Measurements from ENCODE around the gene MCF2L2. TPM values are rescaled to one million over a fixed set of nuclear protein-coding genes. Genes with fewer than 3 reads are reported as not detected.

MCF2L2 gene
- total RNA-seq, 1 donor from 2014 or later: 0.43 TPM

- Mint-ChIP-seq H3K4me3 (ENCODE audit: low read depth) (no peak overlapping the region), H3K27me3 (no peaks in the 10 kb centered on the region), H3K4me1 (ENCODE audit: low read depth) (peaks cover 6% of the 10 kb centered on the region), H3K36me3 (ENCODE audit: insufficient read depth) (peaks cover 8% of the 10 kb centered on the region), H3K9me3 (ENCODE audit: low read depth) (no peaks in the 10 kb centered on the region), H3K27ac (no peak overlapping the region)
- TF ChIP-seq, protein P1, sequence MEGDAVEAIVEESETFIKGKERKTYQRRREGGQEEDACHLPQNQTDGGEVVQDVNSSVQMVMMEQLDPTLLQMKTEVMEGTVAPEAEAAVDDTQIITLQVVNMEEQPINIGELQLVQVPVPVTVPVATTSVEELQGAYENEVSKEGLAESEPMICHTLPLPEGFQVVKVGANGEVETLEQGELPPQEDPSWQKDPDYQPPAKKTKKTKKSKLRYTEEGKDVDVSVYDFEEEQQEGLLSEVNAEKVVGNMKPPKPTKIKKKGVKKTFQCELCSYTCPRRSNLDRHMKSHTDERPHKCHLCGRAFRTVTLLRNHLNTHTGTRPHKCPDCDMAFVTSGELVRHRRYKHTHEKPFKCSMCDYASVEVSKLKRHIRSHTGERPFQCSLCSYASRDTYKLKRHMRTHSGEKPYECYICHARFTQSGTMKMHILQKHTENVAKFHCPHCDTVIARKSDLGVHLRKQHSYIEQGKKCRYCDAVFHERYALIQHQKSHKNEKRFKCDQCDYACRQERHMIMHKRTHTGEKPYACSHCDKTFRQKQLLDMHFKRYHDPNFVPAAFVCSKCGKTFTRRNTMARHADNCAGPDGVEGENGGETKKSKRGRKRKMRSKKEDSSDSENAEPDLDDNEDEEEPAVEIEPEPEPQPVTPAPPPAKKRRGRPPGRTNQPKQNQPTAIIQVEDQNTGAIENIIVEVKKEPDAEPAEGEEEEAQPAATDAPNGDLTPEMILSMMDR (IDR thresholded peaks at IDR 0.05; ENCODE audit: unreplicated experiment): no peak
- no peak for DNase-seq (ENCODE audit: low spot score, unreplicated experiment)
These were observed 136.9 kb downstream of the MCF2L2 start for GRCh38 chr3:183291497-183292031.

DNA sequence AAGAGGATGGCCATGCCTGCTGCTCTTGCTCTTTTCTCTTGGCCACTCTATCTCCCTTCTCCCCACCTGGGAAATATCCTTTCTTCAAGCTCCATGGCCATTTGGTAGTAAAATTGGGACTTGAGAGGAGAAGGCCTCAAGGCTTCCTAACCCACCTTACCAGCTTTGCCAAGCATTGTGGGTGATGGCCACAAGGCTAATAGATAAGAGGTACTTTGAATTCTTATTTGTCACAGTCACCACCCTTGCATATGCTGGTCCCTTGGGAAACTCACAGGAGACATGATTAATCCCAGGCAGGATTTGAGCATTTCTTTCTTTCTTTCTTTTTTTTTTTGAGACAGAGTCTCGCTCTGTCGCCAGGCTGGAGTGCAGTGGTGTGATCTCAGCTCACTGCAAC lies 138.2 kb downstream of the MCF2L2 start:
- peaks cover 3% of the 10 kb centered on the region for H3K36me3 Mint-ChIP-seq (ENCODE audit: insufficient read depth)
- TF ChIP-seq, protein P1 (IDR thresholded peaks at IDR 0.05; ENCODE audit: unreplicated experiment): no peak
- no peak overlapping the region for H3K4me3 Mint-ChIP-seq (ENCODE audit: low read depth)

DNA sequence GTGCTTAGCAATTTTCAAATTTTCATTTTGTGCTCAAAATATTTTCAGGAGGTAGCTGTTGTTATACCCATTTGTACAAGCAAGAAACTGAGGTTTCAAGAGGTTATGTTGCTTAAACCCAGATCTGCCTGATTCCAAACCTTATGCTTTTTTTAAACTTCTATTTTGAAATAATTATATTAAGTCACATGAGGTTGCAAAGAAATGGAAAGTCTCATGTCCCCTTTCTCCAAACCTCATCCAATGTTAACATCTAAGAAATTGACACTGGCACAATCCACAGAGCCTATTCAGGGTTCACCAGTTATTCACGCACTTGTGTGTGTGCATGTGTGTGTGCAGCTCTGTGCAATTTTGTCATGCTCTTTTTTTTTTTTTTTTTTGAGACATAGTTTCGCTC lies 140.3 kb downstream of the MCF2L2 start:
- DNase-seq (ENCODE audit: low spot score, unreplicated experiment): no peak
- TF ChIP-seq, protein P1 (IDR thresholded peaks at IDR 0.05; ENCODE audit: unreplicated experiment): no peak
- H3K27me3 Mint-ChIP-seq: no peaks in the 10 kb centered on the region
- no peaks in the 10 kb centered on the region for H3K9me3 Mint-ChIP-seq (ENCODE audit: low read depth)
- H3K4me3 Mint-ChIP-seq (ENCODE audit: low read depth): no peak overlapping the region
- peaks cover 6% of the 10 kb centered on the region for H3K4me1 Mint-ChIP-seq (ENCODE audit: low read depth)
- peaks cover 3% of the 10 kb centered on the region for H3K36me3 Mint-ChIP-seq (ENCODE audit: insufficient read depth)
- no peak overlapping the region for H3K27ac Mint-ChIP-seq

More for the DNA sequence above, 138.2 kb downstream of the MCF2L2 start:
- DNase-seq (ENCODE audit: low spot score, unreplicated experiment): no peak
- peaks cover 6% of the 10 kb centered on the region for H3K4me1 Mint-ChIP-seq (ENCODE audit: low read depth)
- H3K27me3 Mint-ChIP-seq: no peaks in the 10 kb centered on the region
- H3K27ac Mint-ChIP-seq: no peak overlapping the region
- H3K9me3 Mint-ChIP-seq (ENCODE audit: low read depth): no peaks in the 10 kb centered on the region

DNA sequence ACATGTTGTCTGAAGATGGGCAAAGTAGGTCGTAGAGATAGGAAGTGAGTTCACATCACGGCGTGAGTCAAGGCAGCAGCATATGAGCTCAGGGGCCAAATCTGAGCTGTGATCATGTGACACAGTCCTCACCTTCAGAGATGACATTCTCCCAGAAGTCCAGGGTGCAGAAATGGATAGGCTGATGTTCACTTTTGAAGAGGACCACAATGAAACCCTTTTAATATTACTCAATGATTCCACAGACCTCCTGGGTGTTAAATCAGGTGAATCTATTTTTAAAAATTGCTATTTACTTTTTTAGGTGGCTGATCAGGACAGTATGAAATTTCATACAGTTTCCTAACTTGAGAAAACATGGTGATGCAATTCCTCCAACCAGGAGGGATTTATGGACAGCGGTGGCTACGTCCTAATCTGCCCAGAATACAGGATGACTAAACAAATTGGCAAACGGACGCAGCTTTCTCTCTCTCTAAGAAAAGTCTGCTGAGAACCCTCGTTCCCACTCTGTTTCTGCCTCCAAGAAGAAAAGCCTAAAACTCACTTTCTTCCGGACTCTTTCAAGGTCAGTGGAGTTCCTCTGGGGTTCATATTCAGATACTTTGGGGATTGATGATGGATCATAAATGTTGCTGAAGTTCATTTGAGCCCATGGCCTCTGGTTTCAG lies 141.0 kb downstream of the MCF2L2 start:
- H3K27ac Mint-ChIP-seq: no peak overlapping the region
- TF ChIP-seq, protein P1 (IDR thresholded peaks at IDR 0.05; ENCODE audit: unreplicated experiment): no peak
- H3K9me3 Mint-ChIP-seq (ENCODE audit: low read depth): no peaks in the 10 kb centered on the region
- H3K27me3 Mint-ChIP-seq: no peaks in the 10 kb centered on the region
- H3K4me3 Mint-ChIP-seq (ENCODE audit: low read depth): no peak overlapping the region
- no peak for DNase-seq (ENCODE audit: low spot score, unreplicated experiment)
- peaks cover 6% of the 10 kb centered on the region for H3K4me1 Mint-ChIP-seq (ENCODE audit: low read depth)
- H3K36me3 Mint-ChIP-seq (ENCODE audit: insufficient read depth): peaks cover 3% of the 10 kb centered on the region

DNA sequence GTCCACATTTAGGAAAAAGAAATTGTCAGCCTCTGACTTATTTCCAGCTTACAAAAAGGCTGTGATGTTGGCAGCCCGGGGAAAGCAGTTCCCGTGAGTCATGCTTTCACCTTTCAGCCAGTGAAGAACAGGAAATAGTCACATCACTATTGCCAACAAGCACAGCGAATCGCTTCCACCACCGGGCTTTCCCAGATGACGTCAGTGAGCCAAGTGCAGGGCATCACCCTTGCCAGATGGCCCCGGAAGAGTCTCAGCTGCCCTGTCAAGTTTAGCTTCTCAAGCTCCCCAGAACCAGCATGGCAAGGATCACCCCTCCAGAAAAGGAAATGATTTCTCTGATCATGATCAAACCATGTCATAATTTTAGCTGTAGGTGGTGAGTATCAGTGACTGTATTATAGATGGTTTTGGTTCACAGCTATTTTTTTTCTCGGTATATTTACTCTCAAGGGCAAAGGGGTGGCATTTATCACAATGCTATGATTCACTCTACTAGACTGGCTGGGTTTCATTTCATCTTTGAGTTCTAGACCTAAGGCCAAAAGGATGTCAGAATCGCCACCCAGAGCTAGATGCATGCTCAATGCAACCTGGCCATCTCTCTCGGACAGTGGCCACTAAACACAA lies 142.5 kb downstream of the MCF2L2 start:
- no peak overlapping the region for H3K4me3 Mint-ChIP-seq (ENCODE audit: low read depth)
- H3K9me3 Mint-ChIP-seq (ENCODE audit: low read depth): no peaks in the 10 kb centered on the region
- peaks cover 3% of the 10 kb centered on the region for H3K36me3 Mint-ChIP-seq (ENCODE audit: insufficient read depth)
- H3K27ac Mint-ChIP-seq: no peak overlapping the region
- H3K4me1 Mint-ChIP-seq (ENCODE audit: low read depth): no peaks in the 10 kb centered on the region
- TF ChIP-seq, protein P1 (IDR thresholded peaks at IDR 0.05; ENCODE audit: unreplicated experiment): no peak
- H3K27me3 Mint-ChIP-seq: no peaks in the 10 kb centered on the region
- no peak for DNase-seq (ENCODE audit: low spot score, unreplicated experiment)
